Memory B cell (primary cell): ENCODE measurements around the gene BPTF.
A peak's percentile ranks its signal among the peaks of the same experiment; 100 is the strongest.
"Not testable (repeated sequence)": the region's sequence is repeated elsewhere in the genome, so short reads cannot be mapped to it uniquely, and the experiment has no call there.

Source experiments
- ATAC-seq: fragments of 150-1000 bp; cut with Tn5 transposase; 2 replicates; pipeline ENCODE4 v1.10.0; 2021; ENCODE audit warnings: low read depth, mild to moderate bottlenecking, moderate library complexity
- DNase-seq, 2 donors: peaks; one replicate each; pipeline ENCODE4 v3.0.0; 2022; ENCODE audit warnings: low spot score in 2 of 2
- H3K27ac Mint-ChIP-seq: one replicate; pipeline ENCODE4 v1.8.0; 2022; ENCODE audit warnings: mild to moderate bottlenecking, moderate library complexity, mixed read lengths
- H3K27me3 Mint-ChIP-seq: one replicate; pipeline ENCODE4 v1.8.0; 2022; ENCODE audit warnings: mixed read lengths
- H3K36me3 Mint-ChIP-seq: one replicate; pipeline ENCODE4 v1.8.0; 2022; ENCODE audit warnings: mild to moderate bottlenecking, mixed read lengths
- H3K4me1 Mint-ChIP-seq: one replicate; pipeline ENCODE4 v1.8.0; 2022; ENCODE audit warnings: mixed read lengths
- H3K4me3 Mint-ChIP-seq: one replicate; pipeline ENCODE4 v1.8.0; 2022; ENCODE audit warnings: mild to moderate bottlenecking, moderate library complexity, mixed read lengths
- H3K9me3 Mint-ChIP-seq: one replicate; pipeline ENCODE4 v1.8.0; 2022; ENCODE audit warnings: mixed read lengths

BPTF gene

GRCh38 chr17:67891481-67892119 lies 66.3 kb downstream of the BPTF start:
- Mint-ChIP-seq H3K9me3 (no peaks in the 10 kb centered on the region), H3K36me3 (peaks cover 22% of the 10 kb centered on the region), H3K4me1 (peaks cover 9% of the 10 kb centered on the region), H3K27me3 (no peaks in the 10 kb centered on the region), H3K4me3 (no peak overlapping the region), H3K27ac (no peak overlapping the region)
- no peak for DNase-seq
- no peak for ATAC-seq

- no peaks in the 10 kb centered on the region for H3K27me3 Mint-ChIP-seq
- no peak for ATAC-seq
- H3K9me3 Mint-ChIP-seq: no peaks in the 10 kb centered on the region
- no peak overlapping the region for H3K27ac Mint-ChIP-seq
- no peaks in the 10 kb centered on the region for H3K4me1 Mint-ChIP-seq
- peaks cover 20% of the 10 kb centered on the region for H3K36me3 Mint-ChIP-seq
- DNase-seq: no peak
- no peak overlapping the region for H3K4me3 Mint-ChIP-seq
These were observed 77.4 kb downstream of the BPTF start for GRCh38 chr17:67902511-67903231.

- not testable (repeated sequence) for H3K27ac Mint-ChIP-seq, H3K27me3 Mint-ChIP-seq, H3K9me3 Mint-ChIP-seq, H3K4me3 Mint-ChIP-seq, ATAC-seq, H3K4me1 Mint-ChIP-seq, DNase-seq
- H3K36me3 Mint-ChIP-seq: peaks cover 24% of the 10 kb centered on the region
These were observed 80.0 kb downstream of the BPTF start for GRCh38 chr17:67905298-67905697.

GRCh38 chr17:67910117-67910803 lies 85.0 kb downstream of the BPTF start:
- DNase-seq, H3K4me1 Mint-ChIP-seq, ATAC-seq, H3K4me3 Mint-ChIP-seq, H3K9me3 Mint-ChIP-seq, H3K27me3 Mint-ChIP-seq: not testable (repeated sequence)
- peak overlapping the region; percentile 90 for H3K27ac Mint-ChIP-seq
- H3K36me3 Mint-ChIP-seq: peaks cover 37% of the 10 kb centered on the region

GRCh38 chr17:67911059-67911782 lies 85.9 kb downstream of the BPTF start:
- H3K27ac Mint-ChIP-seq: peak overlapping the region; percentile 90
- no peaks in the 10 kb centered on the region for H3K27me3 Mint-ChIP-seq
- DNase-seq: no peak
- no peaks in the 10 kb centered on the region for H3K9me3 Mint-ChIP-seq
- no peak for ATAC-seq
- peaks cover 8% of the 10 kb centered on the region for H3K4me1 Mint-ChIP-seq
- H3K36me3 Mint-ChIP-seq: peaks cover 39% of the 10 kb centered on the region
- no peak overlapping the region for H3K4me3 Mint-ChIP-seq

GRCh38 chr17:67912088-67912487 lies 86.8 kb downstream of the BPTF start:
- peaks cover 8% of the 10 kb centered on the region for H3K4me1 Mint-ChIP-seq
- peak overlapping the region; percentile 89 for H3K27ac Mint-ChIP-seq
- H3K27me3 Mint-ChIP-seq: no peaks in the 10 kb centered on the region
- no peak for DNase-seq
- no peaks in the 10 kb centered on the region for H3K9me3 Mint-ChIP-seq
- H3K36me3 Mint-ChIP-seq: peaks cover 36% of the 10 kb centered on the region
- no peak overlapping the region for H3K4me3 Mint-ChIP-seq
- no peak for ATAC-seq

- peaks cover 8% of the 10 kb centered on the region for H3K4me1 Mint-ChIP-seq
- H3K27ac Mint-ChIP-seq: peak overlapping the region; percentile 89
- H3K4me3 Mint-ChIP-seq: no peak overlapping the region
- DNase-seq: no peak
- no peak for ATAC-seq
- no peaks in the 10 kb centered on the region for H3K9me3 Mint-ChIP-seq
- no peaks in the 10 kb centered on the region for H3K27me3 Mint-ChIP-seq
- peaks cover 33% of the 10 kb centered on the region for H3K36me3 Mint-ChIP-seq
These were observed 87.4 kb downstream of the BPTF start for GRCh38 chr17:67912656-67913055.

- Mint-ChIP-seq H3K36me3 (peaks cover 13% of the 10 kb centered on the region), H3K27me3 (no peaks in the 10 kb centered on the region), H3K27ac (no peak overlapping the region), H3K4me3 (no peak overlapping the region), H3K9me3 (no peaks in the 10 kb centered on the region), H3K4me1 (peaks cover 4% of the 10 kb centered on the region)
- ATAC-seq (no peak), DNase-seq (no peak)
These were observed 94.9 kb downstream of the BPTF start for GRCh38 chr17:67920212-67920611.

GRCh38 chr17:67922503-67922902 lies 97.2 kb downstream of the BPTF start:
- Mint-ChIP-seq H3K27ac (peak overlapping the region; percentile 35), H3K36me3 (peaks cover 13% of the 10 kb centered on the region), H3K4me1 (no peaks in the 10 kb centered on the region), H3K9me3 (no peaks in the 10 kb centered on the region), H3K27me3 (no peaks in the 10 kb centered on the region), H3K4me3 (no peak overlapping the region)
- no peak for DNase-seq
- no peak for ATAC-seq

- not testable (repeated sequence) for H3K27ac Mint-ChIP-seq, DNase-seq, ATAC-seq, H3K4me3 Mint-ChIP-seq, H3K27me3 Mint-ChIP-seq, H3K9me3 Mint-ChIP-seq, H3K4me1 Mint-ChIP-seq
- peaks cover 16% of the 10 kb centered on the region for H3K36me3 Mint-ChIP-seq
These were observed 103.5 kb downstream of the BPTF start for GRCh38 chr17:67928842-67929241.

GRCh38 chr17:67931227-67931626 lies 105.9 kb downstream of the BPTF start:
- H3K27me3 Mint-ChIP-seq: no peaks in the 10 kb centered on the region
- no peaks in the 10 kb centered on the region for H3K9me3 Mint-ChIP-seq
- H3K4me3 Mint-ChIP-seq: no peak overlapping the region
- DNase-seq (no peak), ATAC-seq (no peak)
- no peaks in the 10 kb centered on the region for H3K4me1 Mint-ChIP-seq
- no peak overlapping the region for H3K27ac Mint-ChIP-seq
- H3K36me3 Mint-ChIP-seq: peaks cover 14% of the 10 kb centered on the region

GRCh38 chr17:67942810-67943209 lies 117.5 kb downstream of the BPTF start:
- no peak overlapping the region for H3K4me3 Mint-ChIP-seq
- H3K27me3 Mint-ChIP-seq: no peaks in the 10 kb centered on the region
- H3K4me1 Mint-ChIP-seq: peaks cover 6% of the 10 kb centered on the region
- no peak for DNase-seq
- H3K36me3 Mint-ChIP-seq: peaks cover 33% of the 10 kb centered on the region
- no peaks in the 10 kb centered on the region for H3K9me3 Mint-ChIP-seq
- H3K27ac Mint-ChIP-seq: no peak overlapping the region
- no peak for ATAC-seq

- Mint-ChIP-seq H3K4me1 (peaks cover 6% of the 10 kb centered on the region), H3K27ac (no peak overlapping the region), H3K4me3 (no peak overlapping the region), H3K27me3 (no peaks in the 10 kb centered on the region), H3K36me3 (peaks cover 33% of the 10 kb centered on the region), H3K9me3 (no peaks in the 10 kb centered on the region)
- DNase-seq: no peak
- ATAC-seq: no peak
These were observed 118.7 kb downstream of the BPTF start for GRCh38 chr17:67944035-67944434.

- H3K36me3 Mint-ChIP-seq: peaks cover 30% of the 10 kb centered on the region
- ATAC-seq (no peak), DNase-seq (no peak)
- H3K27ac Mint-ChIP-seq: no peak overlapping the region
- H3K9me3 Mint-ChIP-seq: no peaks in the 10 kb centered on the region
- no peaks in the 10 kb centered on the region for H3K27me3 Mint-ChIP-seq
- H3K4me3 Mint-ChIP-seq: no peak overlapping the region
- peaks cover 6% of the 10 kb centered on the region for H3K4me1 Mint-ChIP-seq
These were observed 121.2 kb downstream of the BPTF start for GRCh38 chr17:67946513-67946912.
